Islet of Langerhans (tissue), 1 donor: ENCODE results near the gene PFKFB3.
"Not testable (repeated sequence)": the region's sequence is repeated elsewhere in the genome, so short reads cannot be mapped to it uniquely, and the experiment has no call there.

Experiments used
- FAIRE-seq: peaks from one replicate; lab custom pipeline; 2011; peaks lifted over from hg19 to GRCh38; lab: Jason Lieb, UNC

The PFKFB3 gene

DNA sequence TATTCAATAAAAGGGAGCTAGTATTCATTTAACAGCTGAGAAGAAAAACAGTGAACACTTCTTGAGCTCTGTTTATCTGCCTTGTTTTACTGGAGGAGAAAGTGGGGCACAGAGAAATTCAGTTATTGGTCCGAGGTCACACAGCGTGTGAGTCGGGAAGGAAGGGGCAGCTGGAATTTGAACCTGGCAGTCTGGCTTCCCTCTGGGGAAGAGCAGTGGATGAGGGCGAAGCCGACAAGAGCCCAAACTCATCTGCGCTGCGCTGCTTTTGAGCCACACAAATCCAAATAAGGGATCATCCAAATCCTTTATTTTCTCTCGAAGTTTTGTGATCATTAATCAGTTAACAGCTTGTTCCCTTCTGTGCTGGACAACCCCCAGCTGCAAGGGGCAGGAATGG, 23.7 kb upstream of the PFKFB3 start:
- FAIRE-seq = no peak

DNA sequence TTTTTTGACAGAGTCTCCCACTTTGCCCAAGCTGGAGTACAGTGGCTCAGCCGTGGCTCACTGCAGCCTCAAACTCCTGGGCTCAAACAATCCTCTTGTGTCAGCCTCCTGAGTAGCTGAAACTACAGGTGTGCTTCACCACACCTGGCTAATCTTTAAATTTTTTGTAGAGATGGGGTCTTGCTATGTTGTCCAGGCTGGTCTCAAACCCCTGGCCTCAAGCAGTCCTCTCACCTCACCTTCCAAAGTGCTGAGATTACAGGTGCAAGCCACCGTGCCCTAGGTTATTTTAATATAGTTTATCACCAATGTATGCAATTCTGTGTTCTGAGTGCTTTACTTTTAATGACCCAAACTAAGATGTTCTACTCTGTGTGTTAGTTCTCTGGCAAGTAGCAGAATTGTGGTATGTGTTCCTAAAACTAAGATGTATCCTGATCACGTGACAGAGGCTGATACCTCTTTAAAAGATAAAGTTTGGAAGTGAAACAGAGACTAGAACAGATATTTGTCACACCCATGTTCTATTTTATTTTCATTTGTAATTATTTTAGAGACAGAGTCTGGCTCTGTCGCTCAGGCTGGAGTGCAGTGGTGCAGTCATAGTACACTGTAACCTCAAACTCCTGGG, 22.1 kb upstream of the PFKFB3 start:
- no peak for FAIRE-seq

DNA sequence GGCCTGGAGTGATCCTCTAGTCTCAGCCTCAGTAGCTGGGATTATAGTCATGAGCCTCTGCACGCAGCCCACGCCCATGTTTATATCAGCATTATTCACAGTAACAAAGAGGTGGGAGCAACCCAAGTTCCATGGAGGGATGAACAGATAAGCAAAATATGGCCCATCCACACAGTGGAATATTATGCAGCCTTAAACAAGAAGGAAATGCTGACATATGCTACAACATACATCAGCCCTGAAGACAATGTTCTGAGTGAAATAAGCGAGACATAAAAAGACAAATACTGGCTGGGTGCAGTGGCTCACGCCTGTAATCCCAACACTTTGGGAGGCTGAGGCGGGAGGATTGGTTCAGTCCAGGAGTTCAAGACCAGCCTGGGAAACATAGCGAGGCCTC, 21.5 kb upstream of the PFKFB3 start:
- FAIRE-seq = no peak

DNA sequence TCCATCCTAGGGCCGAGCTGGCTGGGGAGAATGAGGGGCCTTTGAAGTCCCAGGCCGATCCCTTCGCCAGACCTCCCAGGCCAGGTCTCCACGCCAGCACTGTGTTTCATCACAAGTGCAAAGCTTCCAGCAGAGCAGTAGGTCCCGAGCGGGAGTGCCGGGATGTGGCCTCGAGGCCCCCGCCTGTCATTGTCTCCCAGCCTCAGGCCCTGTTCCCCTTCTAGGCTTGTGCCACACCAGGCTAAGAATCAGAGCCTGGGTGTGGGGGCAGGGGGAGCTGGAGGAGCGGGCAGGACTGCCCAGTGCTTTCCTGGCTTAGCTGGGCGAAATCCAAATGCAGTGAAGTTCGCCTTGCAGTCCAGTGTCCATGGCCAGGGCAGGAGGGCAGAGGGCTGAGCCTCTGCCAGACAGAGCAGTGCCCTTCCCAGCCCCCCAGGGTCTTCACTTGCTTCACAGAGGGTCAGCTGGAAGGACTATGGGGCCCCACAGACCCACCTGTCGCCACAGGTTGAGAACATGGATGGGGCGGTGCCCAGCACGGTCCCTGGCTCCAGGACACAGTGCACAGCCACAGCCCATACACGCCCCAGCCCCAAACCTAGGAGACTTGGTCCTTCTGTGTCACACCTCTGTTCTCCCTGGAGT, 20.2 kb upstream of the PFKFB3 start:
- no peak for FAIRE-seq

DNA sequence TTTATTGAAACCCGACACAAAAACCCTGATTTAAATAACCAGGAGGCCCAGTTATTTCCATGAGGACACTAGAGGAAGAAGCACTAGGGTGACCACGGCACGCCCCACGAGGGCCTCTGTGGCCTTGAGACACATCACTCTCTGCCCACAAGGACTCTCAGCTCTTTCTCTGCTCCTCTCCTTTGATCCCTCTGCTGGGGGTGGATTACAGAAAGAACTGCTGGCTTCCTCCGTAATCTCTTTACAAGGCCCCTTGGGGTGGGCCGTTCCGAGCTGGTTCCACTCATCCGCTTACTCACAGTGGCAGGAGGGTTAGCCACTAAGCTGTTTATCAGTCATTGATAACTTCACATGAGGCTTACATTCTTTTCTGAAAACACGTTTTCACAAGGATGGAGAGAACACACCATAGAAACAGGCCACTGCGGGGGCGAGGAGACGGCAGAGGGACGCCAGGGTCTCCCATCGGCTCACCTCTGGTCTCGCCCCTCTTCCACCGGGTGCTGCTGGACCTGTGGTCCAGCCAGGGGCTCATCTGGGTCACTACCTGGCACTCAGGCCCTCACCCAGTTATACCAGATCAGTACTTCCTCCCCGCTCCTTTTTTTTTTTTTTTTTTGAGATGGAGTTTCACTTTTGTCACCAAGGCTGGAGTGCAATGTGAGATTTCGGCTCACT, 17.6 kb upstream of the PFKFB3 start:
- no peak for FAIRE-seq

DNA sequence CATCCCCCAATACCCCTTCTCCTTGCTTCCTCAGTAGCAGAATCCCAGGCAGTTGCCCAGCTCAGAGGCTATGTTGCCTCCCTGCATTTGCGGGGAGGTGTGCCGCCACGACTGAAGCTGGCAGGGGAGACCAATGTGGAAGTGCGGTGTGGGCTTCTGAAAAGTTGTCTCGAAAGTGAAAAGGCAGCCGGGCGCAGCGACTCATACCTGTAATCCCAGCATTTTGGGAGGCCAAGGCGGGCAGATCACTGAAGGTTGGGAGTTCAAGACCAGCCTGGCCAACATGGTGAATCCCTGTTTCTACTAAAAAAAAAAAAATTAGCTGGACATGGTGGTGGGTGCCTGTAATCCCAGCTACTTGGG, 15.9 kb upstream of the PFKFB3 start:
- no peak for FAIRE-seq

DNA sequence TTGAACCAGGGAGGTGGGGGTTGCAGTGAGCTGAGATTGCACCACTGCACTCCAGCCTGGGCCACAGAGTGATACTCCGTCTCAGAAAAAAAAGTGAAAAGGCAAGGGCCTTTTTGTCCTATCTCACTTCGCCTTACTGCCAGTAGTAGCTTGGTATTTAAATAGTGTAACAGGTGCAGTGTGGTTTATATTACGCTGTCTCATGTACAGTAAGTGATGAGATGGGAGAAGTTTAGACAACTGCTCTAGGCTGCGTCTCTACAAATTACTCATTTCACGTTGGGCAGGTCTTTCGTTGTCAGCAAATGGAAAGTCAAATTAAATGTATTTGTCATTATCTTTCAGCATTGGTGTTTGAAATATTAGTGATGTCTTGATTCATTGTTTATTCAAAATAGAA, 15.5 kb upstream of the PFKFB3 start:
- FAIRE-seq = no peak

DNA sequence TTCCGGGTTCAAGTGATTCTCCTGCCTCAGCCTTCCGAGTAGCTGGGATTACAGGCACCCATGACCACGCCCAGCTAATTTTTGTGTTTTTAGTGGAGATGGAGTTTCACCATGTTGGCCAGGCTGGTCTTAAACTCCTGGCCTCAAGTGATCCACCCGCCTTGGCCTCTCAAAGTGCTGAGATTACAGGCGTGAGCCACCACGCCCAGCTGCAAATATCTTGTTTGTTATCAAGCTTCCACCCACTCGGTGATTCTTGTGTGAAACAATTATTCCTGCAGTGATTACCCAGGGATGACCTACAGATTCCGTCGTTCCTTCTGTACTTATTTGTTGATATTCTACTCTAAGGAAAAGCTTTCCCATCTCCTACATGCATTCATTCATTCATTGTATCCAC, 12.7 kb upstream of the PFKFB3 start:
- not testable (repeated sequence) for FAIRE-seq

DNA sequence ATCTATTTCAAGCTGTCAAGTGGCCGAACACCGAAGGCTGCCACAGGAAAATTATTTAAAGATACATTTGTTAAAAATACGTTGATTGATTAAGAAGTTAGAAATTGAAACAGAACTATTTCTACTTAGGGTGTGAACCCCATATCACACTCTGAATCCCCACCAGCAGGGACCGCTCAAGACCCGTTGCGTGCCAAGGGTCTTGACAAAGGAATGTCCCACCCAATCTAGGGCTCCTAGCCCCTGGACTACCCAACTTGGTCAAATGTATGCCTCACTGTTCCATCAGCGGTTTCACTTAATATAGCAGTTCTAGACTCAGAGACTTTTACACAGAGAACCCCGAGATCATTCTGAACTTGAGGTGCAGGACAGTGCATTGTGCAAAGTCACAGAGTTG, 11.6 kb upstream of the PFKFB3 start:
- FAIRE-seq = no peak

DNA sequence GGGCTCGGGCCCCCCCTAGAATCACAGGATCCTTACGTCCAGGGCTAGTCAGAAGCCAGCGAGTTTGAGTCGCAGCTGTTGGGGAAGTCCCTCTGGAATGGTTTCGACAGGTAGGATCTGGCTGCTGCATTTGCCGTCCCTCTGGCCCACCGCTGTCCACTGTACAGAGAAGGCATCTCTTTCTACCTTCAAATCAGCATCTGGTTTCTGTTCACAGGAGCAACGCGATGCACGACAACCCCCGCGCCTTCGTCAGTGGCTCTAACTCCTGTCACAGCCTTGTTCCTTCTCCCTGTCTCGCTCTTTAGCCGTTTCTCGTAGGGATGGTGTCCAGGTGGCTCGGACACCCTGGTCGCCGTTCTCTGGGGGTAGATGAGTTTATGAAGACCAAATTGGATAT, 11.2 kb upstream of the PFKFB3 start:
- FAIRE-seq = no peak

DNA sequence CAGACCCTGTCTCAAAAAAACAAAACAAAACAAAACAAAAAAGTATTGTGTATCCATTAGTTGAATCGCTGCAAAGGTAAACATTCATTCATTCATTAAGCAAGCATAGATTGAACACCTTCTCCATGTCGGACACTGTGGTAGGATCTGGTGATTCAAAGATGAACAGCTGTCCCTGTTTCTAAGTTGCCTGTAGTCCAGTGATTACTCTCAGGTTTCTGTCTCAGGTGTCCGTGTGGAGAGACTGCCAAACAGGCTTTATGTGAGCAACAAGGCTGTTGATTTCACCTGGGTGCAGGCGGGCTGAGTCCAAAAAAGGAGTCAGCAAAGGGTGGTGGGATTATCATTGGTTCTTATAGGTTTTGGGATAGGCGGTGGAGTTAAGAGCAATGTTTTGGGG, 9.4 kb upstream of the PFKFB3 start:
- FAIRE-seq = not testable (repeated sequence)

DNA sequence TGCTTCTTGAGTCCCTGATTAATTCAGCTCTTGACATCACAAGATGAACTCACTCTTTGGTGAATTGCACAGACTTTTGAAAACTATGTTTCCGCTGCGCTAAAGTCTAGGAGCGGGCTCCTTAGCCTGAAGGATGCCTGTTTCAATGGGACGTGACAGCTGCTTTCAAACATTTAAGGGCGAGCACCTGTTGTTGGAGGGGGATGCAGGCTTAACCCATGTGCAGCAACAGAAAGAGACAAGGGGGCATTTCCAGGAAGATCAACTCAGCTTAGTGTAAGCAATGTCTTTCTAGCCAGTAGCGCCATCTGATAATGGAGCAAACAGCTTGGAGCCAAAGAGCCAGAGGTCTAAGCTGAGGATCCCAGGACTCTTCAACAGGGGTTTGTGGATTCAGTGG, 8.4 kb upstream of the PFKFB3 start:
- no peak for FAIRE-seq

DNA sequence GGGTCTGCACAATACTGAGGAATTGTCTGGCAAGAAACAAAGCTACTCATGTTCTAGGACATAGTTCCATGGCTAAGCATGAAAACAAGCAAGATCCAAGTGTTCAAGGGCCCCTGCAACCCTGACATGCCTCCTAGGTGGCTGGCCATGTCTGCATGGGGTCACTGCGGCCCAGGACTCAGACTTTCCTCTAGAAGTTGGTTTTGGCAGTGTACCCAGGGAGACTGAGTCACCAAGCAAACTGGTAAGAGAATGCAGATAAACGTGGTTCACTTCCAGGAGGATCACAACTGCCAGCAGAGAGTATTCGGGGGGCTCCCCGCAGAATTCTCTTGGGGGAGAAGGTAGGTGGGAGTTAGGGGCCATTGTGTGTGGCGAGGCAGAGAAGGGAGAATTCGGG, 7.4 kb upstream of the PFKFB3 start:
- no peak for FAIRE-seq

DNA sequence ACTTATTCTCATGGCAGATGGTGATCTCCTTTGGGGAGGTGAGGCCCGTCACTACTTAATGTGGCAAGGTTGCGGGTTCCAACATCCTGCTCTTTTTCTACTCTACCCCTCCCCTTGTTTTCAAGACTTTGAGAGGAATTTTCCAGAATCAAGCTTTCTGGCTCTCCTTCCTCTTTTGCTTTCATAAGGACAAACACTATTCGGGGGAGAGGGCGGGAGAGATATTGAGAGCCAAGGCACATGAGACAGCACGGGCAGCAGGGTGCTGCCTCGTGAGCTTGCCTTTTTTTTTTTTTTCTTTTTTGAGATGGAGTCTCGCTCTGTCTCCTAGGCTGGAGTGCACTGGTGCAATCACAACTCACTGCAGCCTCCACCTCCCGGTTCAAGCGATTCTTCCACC, 6.9 kb upstream of the PFKFB3 start:
- FAIRE-seq = no peak

DNA sequence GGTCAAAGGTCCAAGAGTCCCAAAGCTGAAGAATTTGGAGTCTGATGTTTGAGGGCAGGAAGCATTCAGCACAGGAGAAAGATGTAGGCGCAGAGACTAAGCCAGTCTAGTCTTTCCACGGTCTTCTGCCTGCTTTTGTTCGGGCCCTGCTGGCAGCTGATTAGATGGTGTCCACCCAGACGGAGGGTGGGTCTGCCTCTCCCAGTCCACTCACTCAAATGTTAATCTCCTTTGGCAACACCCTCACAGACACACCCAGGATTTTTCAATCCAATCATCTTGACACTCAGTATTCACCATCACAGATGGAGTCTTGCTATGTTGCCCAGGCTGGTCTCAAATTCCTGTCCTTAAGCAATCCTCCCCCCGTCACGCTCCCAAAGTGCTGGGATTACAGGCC, 6.2 kb upstream of the PFKFB3 start:
- not testable (repeated sequence) for FAIRE-seq

DNA sequence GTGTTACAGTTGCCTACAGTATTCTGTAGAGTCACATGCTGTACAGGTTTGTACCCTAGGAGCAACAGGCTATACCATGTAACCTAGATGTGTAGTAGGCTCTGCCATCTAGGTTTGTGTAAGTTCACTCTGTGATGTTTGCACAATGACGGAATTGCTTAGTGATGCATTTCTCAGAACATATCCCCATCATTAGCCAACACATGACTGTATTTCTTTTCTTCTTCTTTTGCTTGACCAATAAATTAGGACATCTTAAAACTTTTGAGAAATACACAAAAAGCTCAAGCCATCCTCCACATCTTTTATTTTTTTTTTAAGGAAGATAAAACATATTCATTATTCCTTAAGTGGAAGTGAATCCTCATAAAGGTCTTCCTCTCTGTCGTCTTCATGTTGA, 5.4 kb upstream of the PFKFB3 start:
- FAIRE-seq = no peak

DNA sequence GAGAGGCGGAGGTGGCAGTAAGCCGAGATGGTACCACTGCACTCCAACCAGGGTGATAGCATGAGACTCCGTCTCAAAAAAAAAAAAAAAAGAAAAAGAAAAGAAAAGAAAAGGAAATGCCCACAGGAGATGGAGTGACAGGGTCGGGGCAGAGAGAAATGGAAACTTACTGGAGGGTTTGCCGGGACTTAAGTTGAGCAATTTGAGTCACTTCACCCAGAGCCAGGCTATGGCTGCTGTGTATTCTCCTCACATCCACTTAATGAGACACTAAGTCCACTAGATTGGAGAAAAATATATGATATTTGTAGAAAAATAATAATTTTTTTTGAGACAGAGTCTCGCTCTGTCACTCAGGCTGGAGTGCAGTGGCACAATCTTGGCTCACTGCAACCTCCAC, 4.6 kb upstream of the PFKFB3 start:
- FAIRE-seq = no peak

DNA sequence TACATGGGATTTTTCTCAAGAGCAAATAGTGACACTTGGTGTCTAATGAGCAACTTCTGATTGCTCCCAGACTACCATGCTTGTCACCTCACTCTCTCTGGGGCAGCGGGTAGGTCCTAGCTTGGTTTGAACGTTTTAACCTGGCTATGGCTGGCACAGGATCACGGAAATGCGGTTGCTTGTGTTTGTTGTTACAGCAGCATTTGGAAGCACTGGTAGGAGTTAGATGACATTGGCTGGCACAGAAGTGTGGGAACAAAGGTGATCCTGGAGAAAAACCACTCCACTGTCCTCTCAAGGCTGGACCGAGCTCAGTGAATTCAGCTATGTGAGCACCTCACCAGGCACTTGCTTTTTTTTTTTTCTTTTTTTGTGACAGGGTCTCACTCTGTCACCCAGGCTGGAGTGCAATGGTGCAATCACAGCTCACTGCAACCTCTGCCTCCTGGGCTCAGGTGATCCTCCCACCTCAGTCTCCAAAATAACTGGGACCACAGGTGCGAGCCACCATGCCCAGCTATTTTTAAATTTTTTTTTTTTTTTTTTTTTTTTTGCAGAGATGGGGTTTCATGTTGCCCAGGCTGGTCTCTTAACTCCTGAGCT, 3.5 kb upstream of the PFKFB3 start:
- FAIRE-seq = no peak

DNA sequence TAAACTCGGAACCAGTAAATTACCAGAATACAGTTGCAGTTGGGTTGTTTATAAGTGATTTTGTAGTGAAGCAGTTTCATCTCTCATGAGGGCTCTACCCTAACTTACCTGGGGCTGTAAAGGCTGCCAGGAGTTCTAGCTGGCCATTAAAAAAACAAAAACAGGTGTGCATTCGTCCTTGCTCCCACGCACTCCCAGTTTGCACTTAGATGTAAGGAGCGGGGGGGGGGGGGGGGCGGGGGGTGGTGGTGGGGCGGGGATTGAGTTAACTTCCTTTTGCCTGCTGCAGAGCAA, 2.3 kb upstream of the PFKFB3 start:
- FAIRE-seq = no peak

DNA sequence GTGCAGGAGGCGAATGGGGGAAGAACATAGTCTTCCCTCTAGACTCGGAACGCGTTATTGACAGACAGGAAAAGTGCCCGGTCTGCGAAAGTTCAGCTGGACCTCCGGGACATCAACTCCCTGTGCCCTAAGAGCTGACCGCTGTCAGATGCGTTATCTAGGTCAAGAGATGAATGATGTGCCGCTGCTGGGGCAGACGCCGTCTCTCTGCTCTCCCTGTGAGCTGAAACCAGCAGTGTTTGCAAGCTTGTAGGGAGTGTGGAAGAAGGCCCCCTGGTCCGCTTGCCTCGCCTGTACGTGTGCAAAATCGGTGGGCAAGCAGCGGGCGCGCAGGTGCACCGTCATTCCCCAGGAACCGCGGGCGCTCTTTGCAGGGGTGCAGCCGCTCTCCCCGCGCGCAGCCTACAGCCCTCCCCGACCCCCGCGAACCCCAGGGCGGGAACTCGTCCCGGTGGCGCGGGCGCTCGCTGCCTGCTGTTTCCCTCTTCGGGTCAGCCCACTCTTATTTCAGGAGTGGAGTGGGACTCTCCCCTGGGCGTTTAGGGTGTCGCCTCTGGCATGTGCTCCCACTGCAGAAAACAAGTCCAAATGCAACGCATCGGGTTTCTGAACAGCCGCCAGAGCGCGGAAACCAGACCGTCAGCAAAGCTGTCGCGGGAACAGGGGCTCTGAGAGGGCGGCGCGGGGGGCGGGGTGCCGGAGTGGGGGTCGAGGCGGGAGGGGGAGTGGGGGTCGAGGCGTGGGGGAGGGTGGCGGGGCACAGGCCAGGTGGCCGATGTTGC, 1.8 kb upstream of the PFKFB3 start:
- no peak for FAIRE-seq

DNA sequence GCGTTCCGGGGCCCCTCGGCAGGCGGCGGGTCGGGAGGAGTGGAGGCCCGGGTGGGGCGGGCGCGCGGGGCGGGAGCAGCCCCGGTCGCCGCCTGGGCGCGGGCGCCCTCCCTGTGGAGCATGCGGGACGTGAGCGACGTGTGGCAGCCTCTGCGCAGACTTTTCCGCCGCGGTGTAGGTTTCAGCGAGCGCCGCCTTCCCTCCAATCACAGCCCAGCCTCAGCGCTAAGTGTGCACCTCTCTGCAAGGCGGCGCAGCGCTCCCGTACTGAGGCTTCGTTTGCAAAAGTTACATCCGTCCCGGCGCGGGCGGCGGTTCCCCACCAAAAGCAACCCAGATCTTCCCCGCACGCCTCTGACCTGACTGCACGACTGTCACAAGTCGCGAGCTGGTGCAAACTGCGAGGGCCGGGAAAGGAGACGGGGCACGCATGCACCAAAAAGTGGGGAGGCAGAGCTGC, 1.2 kb upstream of the PFKFB3 start:
- FAIRE-seq = no peak

DNA sequence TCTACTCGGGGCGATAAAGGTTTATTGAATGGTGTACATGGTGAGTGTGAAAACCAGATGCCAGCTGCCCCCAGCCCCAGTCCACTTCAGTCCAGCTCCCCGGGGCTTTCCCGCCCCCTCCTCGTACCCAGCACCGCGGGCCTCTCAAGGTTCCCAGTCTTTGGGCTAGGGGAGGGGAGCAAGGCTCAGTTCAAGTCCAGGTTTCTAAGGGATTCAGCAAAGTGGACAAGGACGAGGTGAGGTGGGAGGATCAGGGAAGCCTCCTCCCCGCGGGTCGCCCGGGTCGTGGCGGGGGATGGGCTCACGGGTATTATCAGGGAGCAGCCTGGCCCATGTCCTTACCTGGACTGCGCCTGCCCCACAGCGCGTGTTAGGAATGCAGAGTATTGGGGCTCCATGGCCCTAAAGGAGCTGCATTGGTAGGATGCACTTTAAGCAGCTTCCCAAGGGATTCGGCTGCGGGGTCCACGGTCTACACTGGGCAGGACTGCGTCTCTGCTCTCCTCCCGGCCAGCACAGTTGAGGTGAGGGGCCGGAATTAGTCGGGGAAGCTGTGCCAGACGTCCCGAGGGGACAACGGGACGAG, 541 bp upstream of the PFKFB3 start:
- FAIRE-seq = no peak
